Thyroid gland (tissue), 4 donors: ENCODE data around the gene FYN. TPM values are rescaled to one million over a fixed set of nuclear protein-coding genes. Genes with fewer than 3 reads are reported as not detected.

Source experiments
- DNase-seq, 2 donors: peaks; one replicate each; pipeline ENCODE4 v3.0.0-alpha.2; 2019
- H3K27ac ChIP-seq, 3 donors: fragments of 200-600 bp; sonication (generic); 1 replicate in 2 of 3; 2 replicates in 1 of 3; pipeline ENCODE4 v1.5.1; 2016 to 2019; ENCODE audit warnings: mild to moderate bottlenecking in 1 of 3, moderate library complexity in 1 of 3
- H3K27me3 ChIP-seq: fragments of 200-600 bp; sonication (generic); one replicate; pipeline ENCODE4 v1.5.1; 2019
- H3K36me3 ChIP-seq, 2 donors: fragments of 200-600 bp; sonication (generic); one replicate each; pipeline ENCODE4 v1.5.1; 2016 to 2019
- H3K4me1 ChIP-seq, 2 donors: fragments of 200-600 bp; sonication (generic); one replicate each; pipeline ENCODE4 v1.5.1; 2017 to 2019
- H3K4me3 ChIP-seq, 3 donors: fragments of 200-600 bp; sonication (generic); replicated peaks in 1 of 3; 1 replicate in 2 of 3; 2 replicates in 1 of 3; pipeline ENCODE4 v1.5.1; 2016; ENCODE audit warnings: mild to moderate bottlenecking in 1 of 3
- H3K9me3 ChIP-seq: fragments of 200-600 bp; sonication (generic); one replicate; pipeline ENCODE4 v1.5.1; 2017
- CTCF ChIP-seq, 6 experiments: fragments of 200-600 bp in 3 of 6; fragments of 450-650 bp in 3 of 6; sonication (generic) in 3 of 6; IDR thresholded peaks; one replicate each; pipeline ENCODE4 v1.5.1; 2016 to 2019; ENCODE audit warnings: antibody characterized with exemption in 6 of 6, mild to moderate bottlenecking in 2 of 6, inconsistent platforms in 1 of 6, moderate library complexity in 1 of 6
- POLR2A ChIP-seq, 2 donors: fragments of 450-650 bp; IDR thresholded peaks; one replicate each; pipeline ENCODE4 v1.6.1; 2017; ENCODE audit warnings: antibody characterized with exemption in 2 of 2, mild to moderate bottlenecking in 2 of 2, moderate library complexity in 1 of 2
- WGBS, 2 donors: methylation state at CpG; one replicate each; pipeline ENCODE4 v1.1.5; 2017; 5-methylcytosine and 5-hydroxymethylcytosine counted together
- intact Hi-C: fragments of 100-400 bp; cut with DNase I; formaldehyde crosslinking; loops from one replicate; pipeline ENCODE4 v1.15.1; 2023
- total RNA-seq, 4 donors: library from RNA; depleted of rRNA; stranded (reverse); fragments of >200 nt; gene quantifications; one replicate each; pipeline ENCODE4 v1.2.3, GENCODE V29; 2016

FYN gene
- total RNA-seq, 4 donors from 2014 or later: 67.0 to 206 (median 95.9) TPM

DNA sequence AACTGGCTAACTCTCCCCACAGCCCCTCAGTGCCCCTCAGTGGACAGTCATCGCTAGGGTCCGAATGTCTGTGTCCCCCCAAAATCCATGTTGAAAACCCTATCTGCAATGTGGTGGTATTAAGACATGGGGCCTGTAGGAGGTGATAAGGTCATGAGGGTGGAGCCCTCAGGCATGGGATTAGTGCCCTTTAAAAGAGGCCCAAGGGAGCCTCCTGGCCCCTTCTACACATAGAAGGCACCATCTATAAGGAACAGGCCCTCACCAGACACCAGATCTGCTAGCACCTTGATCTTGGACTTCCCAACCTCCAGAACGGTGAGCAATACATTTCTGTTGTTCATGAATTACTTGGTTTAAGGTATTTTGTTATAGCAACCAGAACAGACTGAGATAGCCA lies 260.9 kb downstream of the FYN start:
- TF ChIP-seq POLR2A (IDR thresholded peaks at IDR 0.05) (no peak), CTCF (IDR thresholded peaks at IDR 0.05) (no peak)
- WGBS, 2 donors: 84 to 96% methylated on average over 3 of the region's 3 CpGs
- Histone ChIP-seq H3K36me3 (no peaks in the 10 kb centered on the region), H3K9me3 (no peaks in the 10 kb centered on the region), H3K4me1 (peaks cover 6 to 8% of the 10 kb centered on the region in 2 donors), H3K4me3 (no peak overlapping the region), H3K27me3 (no peaks in the 10 kb centered on the region), H3K27ac (no peak overlapping the region)
- no peak for DNase-seq
- intact Hi-C loops: no loop called here

DNA sequence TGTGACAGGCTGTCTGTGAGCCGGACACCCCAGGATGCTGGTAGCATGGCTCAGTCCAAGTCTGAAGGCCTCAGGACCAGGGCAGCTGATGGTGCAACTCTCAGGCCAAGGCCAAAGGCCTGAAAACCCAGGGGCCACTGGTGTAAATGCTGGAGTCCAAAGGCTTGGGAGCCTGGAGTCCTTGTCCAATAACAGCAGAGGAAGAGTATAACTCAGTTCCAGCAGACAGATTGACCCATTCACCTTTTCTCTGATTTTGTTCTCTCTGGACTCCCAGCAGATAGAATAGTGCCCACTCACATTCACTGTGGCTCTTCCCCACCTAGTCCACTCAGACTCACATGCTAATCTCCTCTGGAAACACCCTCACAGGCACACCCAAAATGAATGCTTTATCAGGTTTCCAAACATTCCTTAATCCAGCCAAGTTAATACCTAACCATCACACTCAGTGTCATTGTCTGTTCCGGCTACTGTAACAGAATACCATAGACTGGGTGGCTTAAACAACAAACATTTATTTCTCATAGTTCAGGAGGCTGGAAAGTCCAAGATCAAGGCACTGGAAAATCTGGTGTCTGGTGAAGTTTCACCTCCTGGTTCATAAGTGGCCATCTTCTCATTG lies 262.6 kb downstream of the FYN start:
- no peak overlapping the region for H3K27ac ChIP-seq
- H3K4me1 ChIP-seq: peaks cover 8 to 16% of the 10 kb centered on the region in 2 donors
- H3K9me3 ChIP-seq: no peaks in the 10 kb centered on the region
- no peaks in the 10 kb centered on the region for H3K36me3 ChIP-seq
- DNase-seq: no peak
- intact Hi-C loops: no loop called here
- 95 to 96% methylated on average over 2 of the region's 2 CpGs for WGBS, 2 donors
- H3K27me3 ChIP-seq: no peaks in the 10 kb centered on the region
- TF ChIP-seq POLR2A (IDR thresholded peaks at IDR 0.05) (no peak), CTCF (IDR thresholded peaks at IDR 0.05) (no peak)
- no peak overlapping the region for H3K4me3 ChIP-seq

Other genes starting within 250 kb of the FYN start
- gene CCN6, start 180.7 kb upstream of the FYN start, total RNA-seq: under 1 TPM in 1 of 4 donors, not detected in 3; 0.33 TPM
- 10 to 100 TPM; 28.8 to 56.4 (median 38.8) TPM for gene TUBE1, start 214.0 kb upstream of the FYN start, total RNA-seq
- 10 to 100 TPM in 2 of 4 donors, 1 to 10 TPM in 2; 8.3 to 29.2 (median 13.9) TPM for gene FAM229B, start 214.1 kb upstream of the FYN start, total RNA-seq